Thoracic aorta (tissue), 2 donors: Measurements from ENCODE around the gene DBET. TPM values are rescaled to one million over a fixed set of nuclear protein-coding genes. Genes with fewer than 3 reads are reported as not detected.

ENCODE experiments used
- total RNA-seq, 2 donors: library from RNA; depleted of rRNA; stranded (reverse); fragments of >200 nt; gene quantifications; one replicate each; pipeline versions ENCODE4 v1.1.0 to v1.2.3, GENCODE V29; 2016

DBET gene
- total RNA-seq, 2 donors from 2014 or later: not detected

Other genes with a start within 250 kb of the DBET start
- gene FRG1, start 123.6 kb upstream of the DBET start, total RNA-seq: 10 to 100 TPM; 16.4 to 23.9 TPM
- gene FRG2, start 37.2 kb upstream of the DBET start, total RNA-seq: not detected
- gene DUX4, start 109.3 kb downstream of the DBET start, total RNA-seq: not detected